Amygdala (tissue), 56 donors: Measurements from ENCODE around the gene KCNIP4.
A peak's percentile ranks its signal among the peaks of the same experiment; 100 is the strongest.

ENCODE experiments used
- DNase-seq, 56 donors: peaks; one replicate each; lab custom pipeline; 2025; lab: John Stamatoyannopoulos, UW

Gene KCNIP4

DNA sequence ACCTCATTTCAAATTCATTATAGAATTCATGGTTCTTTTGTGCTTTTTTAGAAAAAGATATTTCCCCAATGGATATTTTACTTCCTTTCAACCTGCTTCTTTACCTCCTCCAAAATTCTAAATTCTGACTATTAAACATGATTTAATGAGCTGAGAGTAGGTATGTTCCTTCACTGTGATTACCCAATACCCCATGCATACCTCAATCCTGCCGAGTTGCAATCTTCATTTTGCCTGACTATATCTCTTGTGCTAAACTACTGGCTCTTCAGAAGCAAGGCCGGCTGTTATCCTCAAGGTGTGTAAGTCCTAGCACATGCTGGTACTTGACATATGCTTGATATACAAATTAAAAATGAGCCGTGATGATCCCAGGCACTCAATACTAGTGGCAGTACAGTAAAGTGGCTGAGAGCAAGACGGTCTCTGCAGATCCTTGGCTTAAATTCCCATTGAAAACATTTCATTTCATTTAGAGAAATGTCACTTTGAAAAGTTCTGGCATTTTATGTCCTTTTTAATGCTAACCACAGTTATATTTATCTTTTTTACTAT lies 320.4 kb downstream of the KCNIP4 start:
- no peak for DNase-seq

DNA sequence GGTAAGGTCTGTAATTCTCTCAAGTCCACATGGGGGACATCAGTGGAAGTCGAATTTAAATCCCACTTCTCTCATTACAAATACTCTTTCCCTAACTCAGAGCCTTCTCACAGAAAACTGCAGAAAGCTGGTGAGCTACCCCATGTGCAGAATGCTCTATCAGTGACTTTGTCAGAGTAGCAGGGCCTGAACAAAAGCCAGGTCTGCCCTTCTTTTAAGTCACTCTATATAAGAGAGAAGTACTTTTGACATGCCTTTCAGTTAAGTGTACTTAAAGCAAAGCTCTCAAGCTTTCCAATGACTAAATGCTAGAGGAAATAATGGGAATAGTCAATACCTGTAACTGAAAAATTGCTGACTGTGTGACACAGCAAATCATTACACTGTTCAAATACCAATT lies 323.1 kb downstream of the KCNIP4 start:
- DNase-seq = no peak

DNA sequence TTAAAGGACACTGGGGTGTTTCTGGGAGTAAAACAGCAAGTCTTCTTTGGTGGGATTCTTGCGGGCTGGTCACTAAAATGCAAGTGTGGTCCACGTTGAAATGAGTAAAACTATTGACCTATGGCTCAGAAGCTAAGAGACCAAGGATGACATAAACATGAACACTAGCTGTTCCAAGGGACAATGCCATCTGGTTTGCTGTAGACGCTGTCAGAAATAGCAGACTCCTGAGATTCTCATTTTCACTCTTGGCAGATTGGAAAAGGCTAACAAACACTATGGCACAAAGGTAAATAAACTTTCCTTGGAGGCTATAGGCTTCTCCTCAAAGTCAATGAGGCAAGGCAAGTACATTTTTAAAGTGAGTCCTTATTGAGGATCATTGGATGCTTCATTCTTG lies 343.6 kb downstream of the KCNIP4 start:
- no peak for DNase-seq

DNA sequence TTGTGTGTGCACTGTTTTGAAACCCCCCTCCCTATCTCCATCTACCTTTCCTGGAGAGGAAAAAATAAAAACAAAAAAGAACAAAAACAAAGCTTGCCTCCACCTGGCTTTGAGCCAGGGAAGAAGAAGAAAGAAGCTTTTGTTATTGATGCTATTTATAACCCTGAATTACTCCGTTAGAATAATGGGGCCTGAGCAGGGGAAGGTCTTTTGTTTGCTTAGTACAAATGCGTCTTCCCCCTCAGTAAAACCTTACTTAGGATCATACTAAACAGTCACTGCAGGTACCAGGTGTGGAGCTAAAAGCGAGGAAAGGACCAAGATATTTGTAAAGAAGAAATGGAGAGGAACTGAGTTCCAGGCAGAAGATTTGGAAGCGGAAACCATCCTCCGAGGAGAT lies 352.1 kb downstream of the KCNIP4 start:
- DNase-seq = peak in 1 of 56 donors; percentile 6

DNA sequence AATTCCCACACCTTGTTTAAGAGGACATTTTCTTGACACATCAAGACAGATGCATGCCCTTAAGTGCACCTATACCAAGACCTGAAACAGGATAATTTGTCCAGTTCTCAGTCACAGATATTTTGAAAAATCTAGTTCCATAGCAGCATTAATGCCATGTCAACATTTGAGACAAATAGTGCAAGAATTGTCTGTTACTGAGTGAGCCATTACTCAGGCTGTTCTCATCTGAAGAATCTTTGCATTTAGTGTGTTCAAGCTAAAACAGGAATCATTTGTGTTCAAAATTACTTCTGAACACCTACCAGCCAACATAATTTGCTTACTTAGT lies 354.9 kb downstream of the KCNIP4 start:
- DNase-seq = no peak

DNA sequence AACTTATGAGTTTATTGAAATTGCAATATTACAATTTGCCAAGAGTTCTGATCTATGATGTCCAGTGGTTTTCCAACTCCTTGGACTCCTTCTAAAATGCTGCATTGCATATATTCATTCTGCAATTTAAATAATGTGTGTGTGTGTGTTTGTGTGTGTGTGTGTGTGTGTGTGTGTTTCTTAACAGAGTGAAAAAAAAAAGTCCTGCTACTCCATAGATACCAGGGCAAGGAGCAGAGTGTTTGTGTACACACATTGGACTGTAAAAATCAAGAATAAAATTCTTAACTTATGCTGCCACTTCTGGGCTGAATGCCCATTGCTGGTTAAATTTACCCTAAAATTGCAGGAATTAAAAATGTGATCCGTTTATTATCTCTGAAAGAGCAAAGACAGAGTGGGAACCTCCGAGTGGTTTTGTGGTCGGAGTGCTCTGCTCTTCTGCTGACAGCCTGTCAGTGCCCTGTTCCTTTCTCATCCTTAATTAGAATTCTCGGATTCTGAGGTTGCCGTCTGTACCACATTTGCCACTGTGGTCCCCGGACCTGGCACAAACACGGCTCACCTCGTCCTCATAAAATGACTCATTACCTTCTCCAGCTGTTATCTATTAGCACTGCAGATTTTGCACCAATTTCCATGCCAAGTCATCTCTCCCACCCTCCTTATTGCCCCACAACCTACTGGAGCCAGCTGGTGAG lies 355.5 kb downstream of the KCNIP4 start:
- peak in 1 of 56 donors; percentile 4 for DNase-seq

DNA sequence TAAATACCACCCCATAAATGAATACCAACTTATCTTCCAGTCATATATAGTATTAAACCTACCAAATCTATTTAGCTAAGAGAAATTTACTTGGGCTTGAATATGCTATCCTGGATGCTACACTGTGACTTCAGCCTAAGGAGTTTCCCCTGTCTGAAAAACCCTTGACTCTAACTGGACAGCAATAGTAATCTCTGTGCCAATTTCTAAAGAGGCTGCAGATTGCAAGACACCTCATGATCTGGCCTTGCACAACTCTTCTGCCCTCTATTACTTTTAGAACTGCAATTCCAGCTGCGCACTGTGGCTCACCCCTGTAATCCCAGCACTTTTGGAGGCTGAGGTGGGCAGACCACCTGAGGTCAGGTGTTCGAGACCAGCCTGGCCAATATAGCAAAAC lies 371.5 kb downstream of the KCNIP4 start:
- no peak for DNase-seq

DNA sequence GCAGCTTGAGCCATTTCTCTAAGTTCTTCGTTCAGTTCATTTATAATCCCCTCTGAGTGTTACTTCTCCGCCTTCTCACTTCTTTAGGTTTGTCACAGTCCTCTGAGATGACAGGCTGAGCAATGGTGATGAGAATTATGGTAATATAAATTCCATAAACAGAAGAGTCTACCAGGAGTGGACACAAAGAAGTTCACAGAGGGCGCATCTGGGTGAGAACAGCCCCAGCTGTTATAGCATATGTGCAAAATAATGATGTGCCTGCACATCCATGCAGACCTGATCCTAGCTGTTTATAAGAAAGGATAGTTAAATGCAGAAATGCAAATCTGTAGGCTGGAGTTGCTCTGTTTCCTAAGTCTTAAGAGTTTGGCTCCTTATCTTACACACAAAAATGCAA lies 377.5 kb downstream of the KCNIP4 start:
- no peak for DNase-seq

DNA sequence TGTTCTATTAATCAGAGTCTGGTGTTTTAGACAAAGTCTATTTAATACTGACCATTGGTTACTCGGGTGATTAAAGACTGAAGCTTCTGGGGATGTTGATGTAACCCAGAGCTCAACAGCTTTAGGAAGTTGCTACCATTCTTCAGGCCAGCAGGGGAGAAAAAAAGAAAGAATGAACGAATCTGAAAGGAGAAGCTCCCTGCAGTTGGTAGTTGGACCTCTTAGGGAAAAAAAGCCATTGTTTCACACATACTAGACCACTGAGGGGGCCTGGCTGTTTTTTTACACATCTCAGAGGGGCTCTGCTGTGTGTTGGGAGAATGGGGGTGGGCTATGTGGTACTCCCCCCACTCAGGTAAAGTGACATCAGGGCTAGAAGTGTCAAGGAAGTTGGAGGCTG lies 378.9 kb downstream of the KCNIP4 start:
- DNase-seq = no peak

DNA sequence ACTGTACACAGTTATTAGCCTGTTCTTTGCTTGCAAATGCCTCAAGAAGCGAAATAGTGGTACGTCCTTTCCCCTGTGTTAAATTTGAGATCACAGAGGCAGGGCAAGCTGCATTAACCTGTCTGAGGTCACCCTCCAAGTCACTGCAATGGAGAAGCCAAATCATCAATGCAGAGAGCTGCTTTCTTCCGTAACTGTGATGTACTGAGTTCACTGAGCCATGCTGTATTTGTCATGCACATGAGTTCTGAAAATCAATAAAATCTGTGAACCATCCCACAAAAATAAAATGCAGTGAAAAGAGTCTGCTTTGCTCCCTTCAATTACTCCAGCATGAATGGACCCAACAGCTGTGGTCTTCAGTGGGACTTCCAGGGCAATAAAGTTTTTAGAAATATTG lies 393.5 kb downstream of the KCNIP4 start:
- no peak for DNase-seq

DNA sequence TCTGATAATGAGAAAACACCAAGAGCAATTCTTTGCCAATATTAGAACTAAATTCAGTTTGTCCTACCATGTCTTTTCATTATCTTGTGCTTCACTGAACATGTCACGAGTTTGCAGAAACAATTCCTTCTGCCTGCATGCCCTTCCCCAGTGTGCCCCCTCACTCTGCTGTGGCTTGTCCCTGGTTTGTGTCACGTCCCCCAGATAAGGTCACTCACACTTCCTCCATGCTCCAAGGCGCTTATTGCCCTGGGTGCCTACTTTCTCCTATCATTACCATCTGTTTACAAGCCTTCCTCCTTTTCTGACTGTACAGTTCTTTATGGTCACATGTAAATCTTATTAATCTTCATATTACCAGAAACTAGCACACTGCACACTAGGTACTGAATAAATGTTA lies 394.1 kb downstream of the KCNIP4 start:
- DNase-seq = no peak

DNA sequence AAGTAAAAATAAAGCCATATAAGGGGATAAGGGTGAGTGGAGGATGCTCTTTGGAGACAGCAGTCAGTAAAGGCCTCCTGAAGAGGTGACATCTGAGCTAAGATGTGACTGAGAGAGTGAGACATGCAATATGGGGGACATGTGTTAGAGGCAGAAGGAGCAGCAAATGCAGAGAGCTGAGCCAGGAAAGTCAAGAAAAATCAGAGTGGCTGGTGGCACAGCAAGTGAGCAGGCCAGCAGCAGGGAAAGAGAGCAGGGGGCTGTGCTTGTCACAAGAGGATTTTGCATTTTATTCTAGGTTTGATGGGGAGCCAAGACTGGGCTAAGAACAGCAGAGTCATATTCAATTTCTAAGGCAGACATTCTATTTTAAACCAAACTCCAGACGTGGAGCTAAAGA lies 394.5 kb downstream of the KCNIP4 start:
- no peak for DNase-seq

DNA sequence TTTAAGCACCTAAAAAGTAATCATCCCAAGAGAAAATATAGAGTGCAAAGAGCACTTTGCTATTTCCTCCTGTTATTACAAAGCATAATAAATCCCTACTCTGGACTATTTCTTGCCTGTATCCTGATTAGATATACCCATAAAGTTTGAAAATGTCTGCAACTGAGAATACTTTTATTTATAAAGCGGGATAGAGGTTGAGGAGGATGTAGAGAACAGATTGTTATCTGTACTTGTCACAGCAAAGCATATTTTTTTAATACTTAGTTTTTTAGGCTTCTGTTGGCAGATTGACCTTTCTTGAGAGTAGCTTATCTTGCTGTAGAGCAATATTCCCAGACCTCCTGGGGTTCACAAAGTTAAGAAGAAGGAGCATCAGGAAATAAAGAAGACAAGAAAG lies 396.1 kb downstream of the KCNIP4 start:
- DNase-seq = no peak

DNA sequence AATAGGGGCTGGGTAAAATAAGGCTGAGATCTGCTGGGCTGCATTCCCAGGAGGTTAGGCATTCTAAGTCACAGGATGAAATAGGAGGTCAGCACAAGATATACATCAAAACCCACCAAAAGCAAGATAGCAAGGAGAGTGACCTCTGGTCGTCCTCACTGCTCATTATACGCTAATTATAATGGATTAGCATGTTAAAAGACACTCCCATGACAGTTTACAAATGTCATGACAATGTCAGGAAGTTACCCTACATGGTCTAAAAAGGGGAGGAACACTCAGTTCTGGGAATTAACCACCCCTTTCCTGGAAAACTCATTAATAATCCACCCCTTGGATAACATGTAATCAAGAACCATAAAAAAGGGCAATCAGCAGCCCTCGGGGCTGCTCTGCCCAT lies 403.6 kb downstream of the KCNIP4 start:
- DNase-seq = no peak

DNA sequence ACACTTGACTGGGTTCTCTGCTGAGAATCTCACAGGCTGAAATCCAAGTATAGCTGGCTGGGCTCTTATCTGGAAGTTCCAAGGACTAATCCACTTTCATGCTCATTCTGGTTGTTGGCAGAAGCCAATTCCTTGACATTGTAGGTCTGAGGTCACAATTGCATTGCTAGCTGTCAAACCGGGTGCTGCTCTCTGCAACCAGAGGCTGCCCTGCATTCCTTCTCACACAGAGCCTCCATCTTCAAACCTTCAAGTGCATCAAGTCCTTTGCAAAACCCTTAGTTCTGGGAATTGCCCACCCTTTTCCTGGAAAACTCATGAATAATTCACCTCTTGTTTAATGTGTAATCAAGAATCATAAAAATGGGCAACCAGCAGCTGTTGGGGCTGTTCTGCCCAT lies 404.2 kb downstream of the KCNIP4 start:
- DNase-seq = no peak

DNA sequence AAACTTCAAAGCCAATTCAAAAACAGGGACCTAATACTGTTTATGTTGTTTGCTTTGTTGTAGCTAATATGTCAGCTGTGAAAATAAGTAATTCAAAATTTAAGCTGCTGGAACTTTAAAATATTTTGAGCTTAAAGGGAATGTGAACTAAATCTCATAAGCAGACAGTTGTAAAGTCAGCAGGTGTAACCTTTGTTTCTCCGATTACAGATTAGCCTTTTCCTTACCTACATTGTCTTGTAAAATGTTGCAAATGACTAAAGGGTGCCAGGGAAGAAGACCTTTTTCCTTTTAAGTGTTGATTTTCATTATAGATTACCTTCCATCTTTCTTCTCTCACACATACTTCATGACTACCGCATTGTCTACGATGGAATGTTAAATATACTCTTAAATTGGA lies 405.1 kb downstream of the KCNIP4 start:
- DNase-seq = no peak

DNA sequence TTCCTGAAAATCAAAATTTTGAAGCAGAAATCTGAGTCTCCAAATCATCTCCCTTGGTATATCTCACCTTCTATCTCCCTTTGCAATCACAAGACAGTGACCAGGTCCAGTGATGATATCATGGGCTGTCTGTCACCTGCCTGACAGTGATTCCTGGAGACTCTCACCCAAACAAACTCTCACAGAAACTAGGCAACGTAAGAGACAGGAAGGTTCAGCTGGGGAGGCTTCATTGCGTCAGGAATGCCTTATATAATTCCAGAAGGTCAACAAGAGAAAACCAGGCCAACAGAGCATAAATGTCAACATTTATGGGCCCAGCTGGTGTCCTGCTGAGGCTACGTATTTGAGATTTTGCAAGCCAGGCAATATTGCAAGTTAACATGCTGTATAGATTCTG lies 412.7 kb downstream of the KCNIP4 start:
- DNase-seq = no peak

DNA sequence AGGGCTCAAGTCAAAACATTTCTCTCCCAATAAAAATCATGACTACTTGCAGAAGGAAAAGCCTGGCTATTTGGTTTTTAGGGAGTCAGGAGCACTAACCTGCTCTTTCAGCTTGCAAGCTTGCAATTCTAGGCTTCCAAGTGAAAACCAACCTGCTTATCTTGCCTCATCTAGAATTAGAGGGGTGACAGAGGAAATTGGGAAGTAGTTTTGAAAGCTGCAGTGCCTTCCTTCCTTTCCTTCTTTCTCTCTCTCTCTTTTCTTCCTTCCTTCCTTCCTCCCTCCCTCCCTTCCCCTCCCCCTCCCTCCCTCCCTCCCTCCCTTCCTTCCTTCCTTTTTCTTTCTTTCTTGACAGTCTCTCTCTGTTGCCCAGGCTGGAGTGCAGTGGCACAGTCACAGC lies 417.5 kb downstream of the KCNIP4 start:
- no peak for DNase-seq

DNA sequence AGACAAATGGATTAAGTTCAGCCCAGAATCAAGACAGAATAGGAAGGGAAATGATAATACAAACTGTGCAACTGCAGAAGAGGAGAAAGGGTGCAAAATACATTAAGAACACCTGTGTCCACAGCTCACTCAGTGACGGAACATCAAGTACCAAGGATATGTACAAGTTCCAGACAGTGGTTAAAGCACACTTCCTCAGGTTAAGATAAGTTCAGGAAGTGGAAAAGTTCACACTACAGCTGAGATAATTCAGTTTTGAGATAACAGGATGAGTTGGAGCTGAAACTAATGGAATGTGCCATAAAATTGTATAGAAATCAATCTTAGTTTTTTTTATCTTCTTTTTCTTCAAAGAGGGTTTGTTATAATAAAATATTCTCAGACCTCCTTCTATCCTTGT lies 419.4 kb downstream of the KCNIP4 start:
- no peak for DNase-seq

DNA sequence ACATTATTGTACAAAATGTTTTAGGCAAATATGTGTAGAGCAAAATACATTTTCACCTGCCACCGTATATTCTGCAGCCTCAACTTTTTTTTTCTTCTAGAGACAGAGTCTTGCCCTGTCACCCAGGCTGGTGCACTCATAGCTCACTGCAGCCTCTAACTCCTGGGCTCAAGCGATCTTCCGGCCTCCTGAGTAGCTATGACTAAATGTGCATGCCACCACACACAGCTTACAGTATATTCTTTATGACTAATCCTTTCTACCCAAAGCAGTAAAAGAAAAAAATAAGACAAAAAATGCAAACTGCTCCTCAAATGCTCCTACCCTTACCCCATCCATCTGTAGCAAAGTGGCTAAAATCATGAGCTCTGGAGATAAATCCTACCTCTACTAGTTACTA lies 426.3 kb downstream of the KCNIP4 start:
- no peak for DNase-seq

DNA sequence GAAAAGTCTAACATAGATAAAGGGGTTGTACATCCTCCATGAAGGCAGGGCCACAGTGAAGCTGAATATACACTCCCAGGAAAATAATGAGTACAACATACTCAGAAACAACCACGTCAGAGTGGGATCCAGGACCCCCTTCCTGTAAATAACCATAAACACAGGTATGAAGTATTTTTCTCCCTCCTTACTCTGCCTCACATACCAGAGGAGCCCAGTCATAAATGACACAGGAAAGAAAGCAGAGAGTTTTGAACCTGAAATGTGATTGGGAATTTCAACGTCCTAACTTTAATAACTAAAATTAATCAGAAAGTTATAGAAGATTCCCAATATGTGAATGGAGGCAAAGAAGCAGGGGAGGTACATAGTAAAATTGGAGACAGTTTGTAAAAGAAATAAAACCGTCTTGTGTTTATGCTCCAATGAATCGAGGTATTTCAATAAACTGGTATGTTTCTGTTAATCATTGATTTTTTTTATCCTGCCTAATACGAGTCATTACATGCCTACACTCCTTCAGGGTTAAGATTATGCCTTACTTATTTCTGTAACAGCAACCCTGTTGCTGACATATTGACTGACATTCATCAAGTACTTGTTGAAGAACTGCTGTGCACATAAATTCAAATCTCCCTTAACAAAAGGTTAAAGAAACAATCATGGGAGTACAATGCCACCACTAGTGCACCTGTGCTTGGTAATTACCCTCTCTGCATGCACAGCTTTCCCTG lies 431.3 kb downstream of the KCNIP4 start:
- DNase-seq = no peak

DNA sequence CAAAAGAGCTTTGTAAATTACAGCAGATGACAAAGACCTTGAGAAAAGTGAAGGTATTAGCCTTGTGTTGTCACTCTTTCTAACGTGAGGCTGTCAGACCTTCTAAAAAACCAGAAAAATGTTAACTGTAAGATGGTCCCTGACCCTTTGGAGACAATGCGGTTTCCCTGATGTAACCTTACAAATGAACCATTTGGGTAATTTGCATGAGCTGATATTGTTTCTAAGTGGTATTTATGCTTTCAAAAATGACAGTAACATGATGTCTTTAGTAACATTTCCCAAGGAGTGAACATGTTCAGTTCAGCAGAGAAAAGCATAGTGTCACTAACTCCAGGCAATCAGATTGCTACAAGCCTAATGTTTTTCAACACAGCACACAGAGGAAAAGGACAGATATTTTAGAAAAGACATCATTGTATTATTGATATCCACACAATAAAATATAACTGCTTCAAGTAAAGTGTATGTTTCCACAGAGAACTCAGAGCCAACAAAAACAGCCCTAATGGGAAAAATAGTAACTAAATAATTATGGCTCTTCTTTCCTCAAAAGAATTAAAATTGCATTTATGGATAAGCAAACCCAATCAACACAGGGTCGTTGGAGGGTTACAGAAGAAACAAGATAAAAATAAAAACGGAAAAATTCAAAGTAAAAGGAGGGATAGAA lies 434.4 kb downstream of the KCNIP4 start:
- no peak for DNase-seq
